MM.1S (cell line): ENCODE measurements around the gene DEUP1.

Experiments
- CTCF ChIP-seq: fragments of 300-600 bp; sonication (generic); IDR thresholded peaks from 2 replicates; pipeline ENCODE4 v1.5.1; 2016; ENCODE audit warnings: antibody characterized with exemption, low read length, mixed read lengths
- EZH2 ChIP-seq: fragments of 300-600 bp; sonication (generic); optimal IDR thresholded peaks from 2 replicates; pipeline ENCODE3; 2017; ENCODE audit warnings: low read depth, mild to moderate bottlenecking, antibody characterized with exemption, low read length, mixed read lengths
- EZH2phosphoT487 ChIP-seq: fragments of 300-600 bp; sonication (generic); IDR thresholded peaks from 2 replicates; pipeline ENCODE4 v1.6.1; 2018; ENCODE audit warnings: antibody characterized with exemption, low read length

- no peak for TF ChIP-seq CTCF
- no peak for TF ChIP-seq EZH2phosphoT487
- TF ChIP-seq EZH2, result no peak
These were observed 34.5 kb upstream of the DEUP1 start for GRCh38 chr11:93295921-93296575.
